Measurements from ENCODE around the gene KCTD6. TPM values are rescaled to one million over a fixed set of nuclear protein-coding genes. Genes with fewer than 3 reads are reported as not detected.

KCTD6 gene
- total RNA-seq, 1 experiment from 2014 or later: 12.0 TPM

DNA sequence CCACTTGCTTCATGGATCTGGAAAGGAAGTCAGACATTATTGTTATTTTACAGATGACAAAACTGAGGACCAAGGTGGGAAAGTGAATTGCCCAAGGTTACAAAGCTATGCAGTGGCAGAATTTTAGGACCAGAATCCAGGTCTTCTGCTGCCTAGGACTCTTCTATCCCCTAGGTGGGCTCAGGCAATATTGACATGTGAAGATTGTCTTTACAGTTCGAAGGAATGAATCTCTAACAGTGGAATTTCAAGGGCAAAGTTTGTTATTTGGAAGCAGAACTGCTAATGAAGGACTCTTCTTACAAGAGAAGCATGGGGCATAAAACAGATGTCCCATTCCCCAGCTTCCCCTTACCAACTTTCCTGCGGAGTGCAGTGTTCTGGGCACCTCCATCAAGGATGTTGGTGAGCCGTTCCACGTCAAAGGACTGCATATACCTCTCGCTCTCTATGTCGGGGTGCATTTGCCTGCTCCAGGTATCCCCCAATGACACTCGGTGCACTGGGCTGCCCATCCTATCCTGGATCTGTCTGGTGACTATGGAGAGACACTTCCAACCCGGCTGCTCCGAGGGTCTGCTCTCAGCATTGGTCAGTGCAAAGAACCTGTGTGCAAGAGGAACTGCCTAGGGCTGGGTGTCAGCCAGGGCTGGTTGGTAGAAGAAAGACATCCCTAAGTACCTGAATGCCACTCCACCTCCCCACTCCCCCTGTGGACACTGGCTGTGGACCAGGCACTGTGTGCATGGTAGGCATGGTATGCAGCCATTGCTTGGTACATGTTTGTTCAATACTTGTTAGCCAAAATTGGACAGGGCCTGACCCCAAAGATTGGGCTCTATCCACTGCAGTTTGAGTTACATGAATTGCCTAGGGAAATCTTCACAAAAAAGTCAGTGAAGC is 42.9 kb downstream of the KCTD6 start:
- POLR2A ChIA-PET: no interaction called here

More for the DNA sequence above, 42.9 kb downstream of the KCTD6 start:
- no peaks in the 10 kb centered on the region for H3K79me2 ChIP-seq (ENCODE audit: insufficient read depth, low read length)
- BruUV-seq (replicated peaks): no TSS peak
- intact Hi-C loops (cut with micrococcal nuclease): no loop called here
- TF ChIP-seq RAD21 (IDR thresholded peaks at IDR 0.05; ENCODE audit: low read depth): no peak
- TF ChIP-seq, protein P1, sequence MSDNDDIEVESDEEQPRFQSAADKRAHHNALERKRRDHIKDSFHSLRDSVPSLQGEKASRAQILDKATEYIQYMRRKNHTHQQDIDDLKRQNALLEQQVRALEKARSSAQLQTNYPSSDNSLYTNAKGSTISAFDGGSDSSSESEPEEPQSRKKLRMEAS (IDR thresholded peaks at IDR 0.05): no peak
- TF ChIP-seq EGR1 (IDR thresholded peaks at IDR 0.05; ENCODE audit: low read depth): no peak
- TF ChIP-seq, protein P2, sequence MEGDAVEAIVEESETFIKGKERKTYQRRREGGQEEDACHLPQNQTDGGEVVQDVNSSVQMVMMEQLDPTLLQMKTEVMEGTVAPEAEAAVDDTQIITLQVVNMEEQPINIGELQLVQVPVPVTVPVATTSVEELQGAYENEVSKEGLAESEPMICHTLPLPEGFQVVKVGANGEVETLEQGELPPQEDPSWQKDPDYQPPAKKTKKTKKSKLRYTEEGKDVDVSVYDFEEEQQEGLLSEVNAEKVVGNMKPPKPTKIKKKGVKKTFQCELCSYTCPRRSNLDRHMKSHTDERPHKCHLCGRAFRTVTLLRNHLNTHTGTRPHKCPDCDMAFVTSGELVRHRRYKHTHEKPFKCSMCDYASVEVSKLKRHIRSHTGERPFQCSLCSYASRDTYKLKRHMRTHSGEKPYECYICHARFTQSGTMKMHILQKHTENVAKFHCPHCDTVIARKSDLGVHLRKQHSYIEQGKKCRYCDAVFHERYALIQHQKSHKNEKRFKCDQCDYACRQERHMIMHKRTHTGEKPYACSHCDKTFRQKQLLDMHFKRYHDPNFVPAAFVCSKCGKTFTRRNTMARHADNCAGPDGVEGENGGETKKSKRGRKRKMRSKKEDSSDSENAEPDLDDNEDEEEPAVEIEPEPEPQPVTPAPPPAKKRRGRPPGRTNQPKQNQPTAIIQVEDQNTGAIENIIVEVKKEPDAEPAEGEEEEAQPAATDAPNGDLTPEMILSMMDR (IDR thresholded peaks at IDR 0.05 in 2 of 3, conservative IDR thresholded peaks at IDR 0.05 in 1 of 3; ENCODE audit: borderline replicate concordance in 1 of 3, insufficient read depth in 1 of 3, low read depth in 2 of 3, low read length in 2 of 3): no peak
- TF ChIP-seq, protein P3, sequence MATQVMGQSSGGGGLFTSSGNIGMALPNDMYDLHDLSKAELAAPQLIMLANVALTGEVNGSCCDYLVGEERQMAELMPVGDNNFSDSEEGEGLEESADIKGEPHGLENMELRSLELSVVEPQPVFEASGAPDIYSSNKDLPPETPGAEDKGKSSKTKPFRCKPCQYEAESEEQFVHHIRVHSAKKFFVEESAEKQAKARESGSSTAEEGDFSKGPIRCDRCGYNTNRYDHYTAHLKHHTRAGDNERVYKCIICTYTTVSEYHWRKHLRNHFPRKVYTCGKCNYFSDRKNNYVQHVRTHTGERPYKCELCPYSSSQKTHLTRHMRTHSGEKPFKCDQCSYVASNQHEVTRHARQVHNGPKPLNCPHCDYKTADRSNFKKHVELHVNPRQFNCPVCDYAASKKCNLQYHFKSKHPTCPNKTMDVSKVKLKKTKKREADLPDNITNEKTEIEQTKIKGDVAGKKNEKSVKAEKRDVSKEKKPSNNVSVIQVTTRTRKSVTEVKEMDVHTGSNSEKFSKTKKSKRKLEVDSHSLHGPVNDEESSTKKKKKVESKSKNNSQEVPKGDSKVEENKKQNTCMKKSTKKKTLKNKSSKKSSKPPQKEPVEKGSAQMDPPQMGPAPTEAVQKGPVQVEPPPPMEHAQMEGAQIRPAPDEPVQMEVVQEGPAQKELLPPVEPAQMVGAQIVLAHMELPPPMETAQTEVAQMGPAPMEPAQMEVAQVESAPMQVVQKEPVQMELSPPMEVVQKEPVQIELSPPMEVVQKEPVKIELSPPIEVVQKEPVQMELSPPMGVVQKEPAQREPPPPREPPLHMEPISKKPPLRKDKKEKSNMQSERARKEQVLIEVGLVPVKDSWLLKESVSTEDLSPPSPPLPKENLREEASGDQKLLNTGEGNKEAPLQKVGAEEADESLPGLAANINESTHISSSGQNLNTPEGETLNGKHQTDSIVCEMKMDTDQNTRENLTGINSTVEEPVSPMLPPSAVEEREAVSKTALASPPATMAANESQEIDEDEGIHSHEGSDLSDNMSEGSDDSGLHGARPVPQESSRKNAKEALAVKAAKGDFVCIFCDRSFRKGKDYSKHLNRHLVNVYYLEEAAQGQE (IDR thresholded peaks at IDR 0.05; ENCODE audit: low read depth): no peak
- TF ChIP-seq EZH2phosphoT487 (IDR thresholded peaks at IDR 0.05; ENCODE audit: borderline replicate concordance): no peak
- no peak for TF ChIP-seq EZH2 (IDR thresholded peaks at IDR 0.05)
- TF ChIP-seq, protein P4, sequence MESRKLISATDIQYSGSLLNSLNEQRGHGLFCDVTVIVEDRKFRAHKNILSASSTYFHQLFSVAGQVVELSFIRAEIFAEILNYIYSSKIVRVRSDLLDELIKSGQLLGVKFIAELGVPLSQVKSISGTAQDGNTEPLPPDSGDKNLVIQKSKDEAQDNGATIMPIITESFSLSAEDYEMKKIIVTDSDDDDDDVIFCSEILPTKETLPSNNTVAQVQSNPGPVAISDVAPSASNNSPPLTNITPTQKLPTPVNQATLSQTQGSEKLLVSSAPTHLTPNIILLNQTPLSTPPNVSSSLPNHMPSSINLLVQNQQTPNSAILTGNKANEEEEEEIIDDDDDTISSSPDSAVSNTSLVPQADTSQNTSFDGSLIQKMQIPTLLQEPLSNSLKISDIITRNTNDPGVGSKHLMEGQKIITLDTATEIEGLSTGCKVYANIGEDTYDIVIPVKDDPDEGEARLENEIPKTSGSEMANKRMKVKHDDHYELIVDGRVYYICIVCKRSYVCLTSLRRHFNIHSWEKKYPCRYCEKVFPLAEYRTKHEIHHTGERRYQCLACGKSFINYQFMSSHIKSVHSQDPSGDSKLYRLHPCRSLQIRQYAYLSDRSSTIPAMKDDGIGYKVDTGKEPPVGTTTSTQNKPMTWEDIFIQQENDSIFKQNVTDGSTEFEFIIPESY (IDR thresholded peaks at IDR 0.05; ENCODE audit: extremely low read depth, insufficient replicate concordance, low read length): no peak
- TF ChIP-seq ZFX (IDR thresholded peaks at IDR 0.05): no peak
- no peak for TF ChIP-seq SIN3A (IDR thresholded peaks at IDR 0.05; ENCODE audit: low read depth)
- TF ChIP-seq CBX3 (IDR thresholded peaks at IDR 0.05; ENCODE audit: low read depth): no peak
- no peak for TF ChIP-seq POLR2AphosphoS5 (IDR thresholded peaks at IDR 0.05; ENCODE audit: low read depth, low read length)
- TF ChIP-seq YY1 (IDR thresholded peaks at IDR 0.05; ENCODE audit: extremely low read depth, insufficient replicate concordance, low read depth, low read length): no peak
- no peak for TF ChIP-seq FOSL1 (IDR thresholded peaks at IDR 0.05; ENCODE audit: low read depth)
- no peak for TF ChIP-seq TCF7L2 (IDR thresholded peaks at IDR 0.05; ENCODE audit: borderline replicate concordance, extremely low read depth, insufficient read depth, insufficient read length)
- TF ChIP-seq ZNF274 (IDR thresholded peaks at IDR 0.05; ENCODE audit: low read depth, low read length): no peak
- H3K27me3 ChIP-seq (ENCODE audit: insufficient read depth, low read length): no peaks in the 10 kb centered on the region; the same call in 1 of the 2 replicates
- DNase-seq (ENCODE audit: low read depth, low spot score) (no peak), ATAC-seq (no peak)
- ChIA-PET RAD21 (ENCODE audit: low non-redundant PET in 1 of 2, low total read pairs in 2 of 2, uncharacterized antibody in 2 of 2, unreplicated experiment in 2 of 2) (no interaction called here), CTCF (interaction anchor here (0.7 kb wide), 1 partner anchor 357 kb away, joined by 3 read pairs; no protein-coding TSS in a partner anchor)
- no peaks in the 10 kb centered on the region for H3K36me3 ChIP-seq (ENCODE audit: control insufficient read depth in 1 of 2, insufficient read depth in 2 of 2, low read length in 2 of 2)
- H3K9me2 ChIP-seq (ENCODE audit: insufficient read depth): no peaks in the 10 kb centered on the region
- H3K4me1 ChIP-seq (ENCODE audit: control insufficient read depth in 1 of 2, insufficient read depth in 2 of 2, low read length in 2 of 2): peaks cover 2 to 14% of the 10 kb centered on the region in 2 experiments; a peak in 2 of 4 replicates
- no peak overlapping the region for H3K9ac ChIP-seq (ENCODE audit: low read length)
- H3K27ac ChIP-seq (ENCODE audit: low read depth, low read length): no peak overlapping the region
- no peak overlapping the region for H2AFZ ChIP-seq (ENCODE audit: low read depth, low read length, poor library complexity, severe bottlenecking)
- no peak overlapping the region for H3K4me2 ChIP-seq (ENCODE audit: low read length)
- no peaks in the 10 kb centered on the region for H4K20me1 ChIP-seq (ENCODE audit: insufficient read depth)
- H3K9me3 ChIP-seq (ENCODE audit: control insufficient read depth in 1 of 2, insufficient read depth in 1 of 2, low read depth in 1 of 2, low read length in 2 of 2): no peaks in the 10 kb centered on the region
- H3K4me3 ChIP-seq (replicated peaks in 1 of 2; ENCODE audit: low read depth in 1 of 2, low read length in 2 of 2): no peak overlapping the region
